ENCODE results near the gene SLC4A8. TPM values are rescaled to one million over a fixed set of nuclear protein-coding genes. Genes with fewer than 3 reads are reported as not detected.

Gene SLC4A8
- total RNA-seq, 2 donors from 2014 or later: 2.8 to 7.1 TPM

DNA sequence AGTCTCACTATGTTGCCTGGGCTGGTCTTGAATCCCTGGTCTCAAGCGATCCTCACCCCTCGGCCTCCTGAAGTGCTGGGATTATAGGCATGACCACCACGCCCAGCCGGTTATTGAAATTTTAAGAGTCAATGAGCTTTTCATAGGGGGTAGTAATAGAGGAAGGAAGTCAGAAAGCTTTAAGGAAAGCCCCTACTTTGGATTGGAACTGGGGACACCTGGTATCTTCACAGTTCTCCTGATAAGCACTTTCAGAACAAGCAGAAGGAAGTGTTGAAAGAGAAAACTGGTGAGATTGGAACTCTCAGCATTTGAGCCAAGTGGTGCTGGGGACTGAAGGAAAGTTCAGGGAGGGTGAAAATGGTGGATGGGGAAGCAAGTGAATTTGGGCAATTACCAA is 5.1 kb downstream of the SLC4A8 start:
- H3K36me3 ChIP-seq: no peaks in the 10 kb centered on the region
- TF ChIP-seq, protein P1, sequence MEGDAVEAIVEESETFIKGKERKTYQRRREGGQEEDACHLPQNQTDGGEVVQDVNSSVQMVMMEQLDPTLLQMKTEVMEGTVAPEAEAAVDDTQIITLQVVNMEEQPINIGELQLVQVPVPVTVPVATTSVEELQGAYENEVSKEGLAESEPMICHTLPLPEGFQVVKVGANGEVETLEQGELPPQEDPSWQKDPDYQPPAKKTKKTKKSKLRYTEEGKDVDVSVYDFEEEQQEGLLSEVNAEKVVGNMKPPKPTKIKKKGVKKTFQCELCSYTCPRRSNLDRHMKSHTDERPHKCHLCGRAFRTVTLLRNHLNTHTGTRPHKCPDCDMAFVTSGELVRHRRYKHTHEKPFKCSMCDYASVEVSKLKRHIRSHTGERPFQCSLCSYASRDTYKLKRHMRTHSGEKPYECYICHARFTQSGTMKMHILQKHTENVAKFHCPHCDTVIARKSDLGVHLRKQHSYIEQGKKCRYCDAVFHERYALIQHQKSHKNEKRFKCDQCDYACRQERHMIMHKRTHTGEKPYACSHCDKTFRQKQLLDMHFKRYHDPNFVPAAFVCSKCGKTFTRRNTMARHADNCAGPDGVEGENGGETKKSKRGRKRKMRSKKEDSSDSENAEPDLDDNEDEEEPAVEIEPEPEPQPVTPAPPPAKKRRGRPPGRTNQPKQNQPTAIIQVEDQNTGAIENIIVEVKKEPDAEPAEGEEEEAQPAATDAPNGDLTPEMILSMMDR (IDR thresholded peaks at IDR 0.05): no peak
- DNase-seq (ENCODE audit: low spot score): no peak
- no peaks in the 10 kb centered on the region for H3K27me3 ChIP-seq (replicated peaks; ENCODE audit: insufficient read depth)
- H3K4me3 ChIP-seq: no peak overlapping the region
- H3K27ac ChIP-seq: no peak overlapping the region
- no peak for ATAC-seq (ENCODE audit: insufficient number of reproducible peaks, low FRiP score, low read depth)
- H3K4me1 ChIP-seq (ENCODE audit: control insufficient read depth in 1 of 2, low read depth in 2 of 2): no peaks in the 10 kb centered on the region
- no peaks in the 10 kb centered on the region for H3K9me3 ChIP-seq

GRCh38 chr12:51430196-51430895 is 5.7 kb downstream of the SLC4A8 start:
- ATAC-seq (ENCODE audit: insufficient number of reproducible peaks, low FRiP score, low read depth) (no peak), DNase-seq (ENCODE audit: low spot score) (no peak)
- TF ChIP-seq, protein P1 (IDR thresholded peaks at IDR 0.05): no peak
- Histone ChIP-seq H3K36me3 (no peaks in the 10 kb centered on the region), H3K4me1 (ENCODE audit: control insufficient read depth in 1 of 2, low read depth in 2 of 2) (no peaks in the 10 kb centered on the region), H3K27ac (no peak overlapping the region), H3K9me3 (no peaks in the 10 kb centered on the region), H3K27me3 (replicated peaks; ENCODE audit: insufficient read depth) (no peaks in the 10 kb centered on the region), H3K4me3 (no peak overlapping the region)

DNA sequence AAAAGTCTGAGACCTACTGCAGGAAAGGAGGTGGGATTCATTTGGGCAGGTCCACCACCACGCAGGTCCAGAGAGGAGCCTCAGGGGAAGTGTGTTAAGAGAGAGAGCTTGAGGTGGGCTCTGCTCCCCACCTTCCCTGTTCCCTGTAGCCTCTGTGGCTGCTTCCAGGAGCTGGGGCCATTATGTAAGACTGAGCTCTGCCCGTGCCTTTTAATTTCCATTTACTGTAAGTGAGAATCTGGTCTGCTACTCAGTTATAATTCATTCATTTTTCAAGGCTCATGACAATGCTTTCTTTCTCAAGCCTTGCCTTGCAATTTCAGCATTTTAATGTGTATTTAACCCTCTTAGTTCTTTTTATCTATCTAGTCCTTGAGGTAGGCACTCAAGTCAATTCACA is 8.3 kb downstream of the SLC4A8 start:
- Histone ChIP-seq H3K36me3 (no peaks in the 10 kb centered on the region), H3K27me3 (replicated peaks; ENCODE audit: insufficient read depth) (no peaks in the 10 kb centered on the region), H3K9me3 (no peaks in the 10 kb centered on the region), H3K4me1 (ENCODE audit: control insufficient read depth in 1 of 2, low read depth in 2 of 2) (no peaks in the 10 kb centered on the region), H3K27ac (no peak overlapping the region), H3K4me3 (no peak overlapping the region)
- TF ChIP-seq, protein P1 (IDR thresholded peaks at IDR 0.05): no peak
- no peak for ATAC-seq (ENCODE audit: insufficient number of reproducible peaks, low FRiP score, low read depth)
- no peak for DNase-seq (ENCODE audit: low spot score)

DNA sequence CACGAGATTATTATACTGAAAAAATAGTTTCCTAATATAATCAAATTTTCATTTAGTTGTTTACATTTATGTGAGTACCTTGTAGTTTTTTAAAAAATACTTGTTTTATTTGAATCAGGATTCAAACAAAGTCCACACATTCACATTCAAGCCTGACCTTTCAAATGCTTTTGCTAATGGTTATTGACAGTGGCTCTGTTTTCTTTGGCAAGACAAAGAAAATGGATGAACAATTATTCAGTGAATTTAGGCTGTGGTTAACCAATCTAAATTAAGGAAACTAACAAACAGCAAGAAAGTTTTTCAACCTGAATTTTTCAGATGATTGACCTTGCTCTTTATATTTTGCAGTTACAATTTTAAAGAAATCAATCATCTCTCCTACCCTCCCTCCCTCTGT is 9.7 kb downstream of the SLC4A8 start:
- Histone ChIP-seq H3K9me3 (no peaks in the 10 kb centered on the region), H3K27ac (no peak overlapping the region), H3K36me3 (no peaks in the 10 kb centered on the region), H3K4me3 (no peak overlapping the region), H3K27me3 (replicated peaks; ENCODE audit: insufficient read depth) (no peaks in the 10 kb centered on the region), H3K4me1 (ENCODE audit: control insufficient read depth in 1 of 2, low read depth in 2 of 2) (no peaks in the 10 kb centered on the region)
- DNase-seq (ENCODE audit: low spot score) (no peak), ATAC-seq (ENCODE audit: insufficient number of reproducible peaks, low FRiP score, low read depth) (no peak)
- TF ChIP-seq, protein P1 (IDR thresholded peaks at IDR 0.05): no peak

- H3K27ac ChIP-seq: no peak overlapping the region
- DNase-seq (ENCODE audit: low spot score): no peak
- H3K4me3 ChIP-seq: no peak overlapping the region
- no peaks in the 10 kb centered on the region for H3K9me3 ChIP-seq
- no peaks in the 10 kb centered on the region for H3K36me3 ChIP-seq
- TF ChIP-seq, protein P1 (IDR thresholded peaks at IDR 0.05): no peak
- H3K4me1 ChIP-seq (ENCODE audit: control insufficient read depth in 1 of 2, low read depth in 2 of 2): no peaks in the 10 kb centered on the region
- H3K27me3 ChIP-seq (replicated peaks; ENCODE audit: insufficient read depth): no peaks in the 10 kb centered on the region
- no peak for ATAC-seq (ENCODE audit: insufficient number of reproducible peaks, low FRiP score, low read depth)
These were observed 12.8 kb downstream of the SLC4A8 start for GRCh38 chr12:51437431-51437830.

Data from thoracic aorta (tissue), 2 donors.